NB4 (cell line): ENCODE results near the gene PITPNC1.

Experiments used
- CTCF ChIP-seq: IDR thresholded peaks from one replicate; pipeline ENCODE4 v1.5.1; 2012; ENCODE audit warnings: low read depth, low read length
- MAX ChIP-seq: IDR thresholded peaks from 2 replicates; pipeline ENCODE4 v1.6.1; 2011; ENCODE audit warnings: low read depth, low read length

- TF ChIP-seq CTCF (no peak), MAX (no peak)
Observed at GRCh38 chr17:67662712-67663111, 285.6 kb downstream of the PITPNC1 start.
